ENCODE measurements around the gene FLNC. TPM values are rescaled to one million over a fixed set of nuclear protein-coding genes. Genes with fewer than 3 reads are reported as not detected.

Gene FLNC
- polyA plus RNA-seq, 3 donors from 2014 or later = not detected

DNA sequence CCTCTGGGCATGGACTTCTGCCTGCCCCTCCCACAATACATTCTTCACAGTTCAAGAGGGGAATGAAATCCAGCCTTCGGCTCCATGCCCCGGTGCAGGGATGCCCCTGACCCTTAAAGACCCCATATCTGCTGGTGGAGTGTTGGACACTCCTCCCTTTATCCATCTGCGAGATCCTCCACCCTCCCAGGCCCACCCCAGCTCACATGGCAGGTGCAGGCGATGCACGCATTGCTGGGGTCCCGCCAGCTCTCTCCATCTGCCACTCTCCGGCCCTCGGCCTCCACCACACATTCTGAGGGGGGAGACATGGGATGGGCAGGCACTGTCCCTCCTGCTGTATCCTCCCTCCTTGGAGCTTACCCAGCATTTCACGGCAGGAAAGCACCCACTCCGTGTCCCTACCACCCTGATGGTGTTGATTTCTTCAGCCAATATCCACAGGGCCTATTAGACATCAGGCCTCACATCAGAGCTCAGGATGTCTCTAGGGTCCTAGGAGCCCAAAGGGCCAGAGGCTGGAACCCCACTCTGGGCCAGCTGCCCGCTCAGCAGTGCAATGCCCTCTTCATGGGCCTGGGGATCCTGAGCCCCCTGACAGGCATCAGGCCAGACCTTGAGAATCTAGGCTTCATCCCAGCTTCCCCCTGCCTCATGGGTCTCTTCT is 50.7 kb downstream of the FLNC start:
- no peak for DNase-seq
- Mint-ChIP-seq H3K4me3 (no peak overlapping the region), H3K27me3 (ENCODE audit: low read depth in 3 of 3) (peaks cover 0 to 7% (median 2%) of the 10 kb centered on the region in 3 donors), H3K4me1 (no peaks in the 10 kb centered on the region), H3K9me3 (no peaks in the 10 kb centered on the region), H3K36me3 (no peaks in the 10 kb centered on the region), H3K27ac (peak overlapping the region in 1 of 6 donors; percentile 65)

DNA sequence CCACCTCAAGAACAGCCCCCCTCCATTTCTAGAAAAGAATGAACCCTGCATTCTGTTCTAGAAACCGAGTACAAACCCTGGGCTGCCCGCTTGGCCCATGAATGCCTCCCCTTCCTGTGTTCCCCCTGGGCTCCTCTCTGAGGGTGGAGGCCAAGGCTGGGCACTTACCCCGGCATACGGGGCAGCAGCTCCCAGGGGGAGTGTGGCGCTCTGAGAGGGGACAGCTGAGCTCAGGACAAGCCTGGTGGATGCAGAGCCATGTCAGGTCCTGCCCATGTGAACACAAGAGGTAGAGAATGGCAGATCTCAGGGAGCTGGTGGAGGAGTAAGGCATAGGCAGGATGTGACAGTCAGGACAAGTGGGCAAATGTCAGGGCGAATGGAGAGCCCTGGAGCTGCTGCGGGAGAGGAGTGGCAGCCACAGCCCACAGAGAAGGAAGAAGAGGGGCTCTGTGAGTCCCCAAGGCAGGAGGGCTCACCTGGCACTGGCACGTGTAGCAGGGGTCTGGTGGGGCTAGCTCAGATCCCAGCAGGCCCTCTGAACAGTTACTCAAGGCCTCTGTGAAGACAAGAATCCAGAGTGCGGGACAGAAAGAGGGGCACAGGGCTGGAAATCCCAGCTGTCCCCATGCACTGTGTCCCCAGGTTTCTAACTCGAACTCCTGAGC is 51.4 kb downstream of the FLNC start:
- no peaks in the 10 kb centered on the region for H3K9me3 Mint-ChIP-seq
- no peak overlapping the region for H3K4me3 Mint-ChIP-seq
- H3K27ac Mint-ChIP-seq = no peak overlapping the region
- no peaks in the 10 kb centered on the region for H3K36me3 Mint-ChIP-seq
- DNase-seq = no peak
- H3K27me3 Mint-ChIP-seq (ENCODE audit: low read depth in 3 of 3) = peaks cover 0 to 7% (median 2%) of the 10 kb centered on the region in 3 donors
- no peaks in the 10 kb centered on the region for H3K4me1 Mint-ChIP-seq

DNA sequence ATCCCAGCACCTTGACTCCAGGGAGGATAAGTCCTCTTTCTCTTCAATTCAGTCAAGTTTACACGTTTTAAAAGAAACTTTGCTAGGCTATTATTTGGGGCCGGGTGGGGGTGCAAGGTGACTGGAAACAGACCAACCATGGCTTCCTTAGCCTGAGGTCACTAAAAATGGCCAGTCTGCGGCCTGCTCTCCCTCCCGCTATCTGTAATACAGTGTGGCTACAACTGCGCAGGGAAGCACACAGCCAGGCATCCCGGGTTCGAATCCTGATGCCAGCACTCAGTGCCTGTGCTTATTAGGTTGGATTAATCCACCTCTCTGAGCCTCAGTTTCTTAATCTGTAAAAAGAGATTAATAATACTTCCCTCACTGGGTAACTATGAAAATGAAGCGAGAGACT is 51.9 kb downstream of the FLNC start:
- DNase-seq = no peak
- Mint-ChIP-seq H3K4me3 (no peak overlapping the region), H3K27me3 (ENCODE audit: low read depth in 3 of 3) (peaks cover 0 to 7% (median 2%) of the 10 kb centered on the region in 3 donors), H3K9me3 (no peaks in the 10 kb centered on the region), H3K4me1 (no peaks in the 10 kb centered on the region), H3K27ac (no peak overlapping the region), H3K36me3 (no peaks in the 10 kb centered on the region)

DNA sequence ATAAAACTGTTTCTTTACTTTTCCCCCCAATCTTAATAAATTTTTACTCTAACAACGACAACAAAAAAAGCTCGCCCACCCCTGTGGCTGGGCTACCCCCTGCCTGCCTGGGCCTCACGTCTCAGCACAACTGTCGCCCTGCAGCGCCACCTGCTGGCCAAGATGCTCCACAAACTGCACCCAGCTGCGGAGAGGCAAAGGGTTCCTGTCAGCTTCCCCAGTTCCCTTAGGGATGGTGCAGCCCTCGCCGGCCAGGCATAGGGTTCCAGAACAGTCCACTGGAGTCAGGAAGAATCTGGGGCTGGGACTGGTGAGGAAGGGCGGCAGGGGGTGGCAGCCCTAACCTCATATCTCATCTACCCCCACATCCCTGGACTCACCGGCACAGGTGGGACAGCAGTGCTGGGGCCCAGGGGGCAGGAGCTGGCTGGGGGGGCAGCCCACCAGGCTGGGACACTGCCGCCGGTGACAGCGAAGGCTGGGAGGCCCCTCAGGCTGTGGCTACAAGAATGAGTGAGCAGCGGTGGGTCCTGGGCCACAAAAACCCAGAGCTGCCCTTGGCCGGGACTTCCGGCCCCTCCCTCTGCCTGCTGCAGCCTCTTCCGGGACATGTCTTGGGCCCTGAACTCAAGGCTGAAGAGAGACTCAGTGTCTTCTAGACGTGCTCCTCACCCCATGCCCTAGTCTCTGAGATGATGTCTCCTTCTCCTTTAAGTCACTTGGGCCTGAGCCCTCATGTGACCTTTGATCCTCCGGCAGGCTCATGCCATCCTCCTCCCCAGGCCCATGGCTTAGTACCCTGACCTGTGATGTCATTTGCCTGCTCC is 53.6 kb downstream of the FLNC start:
- peak; percentile 72 to 80 (median 75) for DNase-seq
- Mint-ChIP-seq H3K36me3 (no peaks in the 10 kb centered on the region), H3K4me3 (peak overlapping the region in 1 of 5 donors; percentile 50), H3K27me3 (ENCODE audit: low read depth in 3 of 3) (peaks cover 0 to 5% (median 2%) of the 10 kb centered on the region in 3 donors), H3K4me1 (no peaks in the 10 kb centered on the region), H3K9me3 (no peaks in the 10 kb centered on the region), H3K27ac (peak overlapping the region in 1 of 6 donors; percentile 0)

DNA sequence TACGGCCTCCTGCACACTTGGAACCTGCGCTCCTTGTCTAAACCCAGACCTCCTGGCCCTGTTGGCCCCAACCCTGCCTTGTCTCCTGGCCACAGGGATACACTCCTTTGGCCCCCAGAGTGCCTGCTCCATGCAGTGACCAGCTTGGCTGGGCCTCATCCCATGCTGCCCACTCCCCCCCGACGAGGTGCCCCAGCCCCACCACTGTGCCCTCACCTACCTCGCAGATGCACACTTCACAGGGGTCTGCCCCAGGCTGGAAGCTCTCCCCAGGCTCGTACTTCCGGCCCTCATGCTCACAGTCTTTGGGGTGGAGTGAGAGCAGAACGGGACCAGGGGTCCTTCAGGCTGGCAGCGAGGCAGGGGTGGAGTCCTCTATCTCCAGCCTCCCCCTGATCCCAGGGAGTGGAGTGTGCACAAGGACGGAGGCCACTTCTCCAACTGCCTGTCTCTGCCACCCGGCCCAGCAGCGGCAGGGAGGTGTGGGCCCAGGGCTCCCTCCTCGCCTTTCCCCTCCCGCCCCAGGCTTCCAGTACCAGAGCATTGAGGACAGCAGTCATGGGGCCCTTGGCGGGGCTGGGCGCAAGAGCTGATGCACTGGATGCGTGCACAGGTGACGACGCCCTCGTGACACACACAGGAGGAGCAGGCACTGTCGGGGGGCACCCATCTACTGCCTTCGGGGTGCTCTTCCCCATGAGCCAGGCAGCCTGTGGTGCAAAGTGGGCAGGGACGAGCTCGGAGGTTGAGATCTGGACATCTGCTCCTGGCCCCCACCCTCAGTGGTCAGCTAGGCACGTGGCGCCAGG is 54.6 kb downstream of the FLNC start:
- DNase-seq = no peak
- no peaks in the 10 kb centered on the region for H3K9me3 Mint-ChIP-seq
- H3K27ac Mint-ChIP-seq = no peak overlapping the region
- peaks cover 0 to 4% of the 10 kb centered on the region in 2 donors for H3K4me1 Mint-ChIP-seq
- H3K27me3 Mint-ChIP-seq (ENCODE audit: low read depth in 3 of 3) = peaks cover 0 to 7% (median 2%) of the 10 kb centered on the region in 3 donors
- H3K36me3 Mint-ChIP-seq = no peaks in the 10 kb centered on the region
- H3K4me3 Mint-ChIP-seq = peak overlapping the region in 1 of 5 donors; percentile 50

DNA sequence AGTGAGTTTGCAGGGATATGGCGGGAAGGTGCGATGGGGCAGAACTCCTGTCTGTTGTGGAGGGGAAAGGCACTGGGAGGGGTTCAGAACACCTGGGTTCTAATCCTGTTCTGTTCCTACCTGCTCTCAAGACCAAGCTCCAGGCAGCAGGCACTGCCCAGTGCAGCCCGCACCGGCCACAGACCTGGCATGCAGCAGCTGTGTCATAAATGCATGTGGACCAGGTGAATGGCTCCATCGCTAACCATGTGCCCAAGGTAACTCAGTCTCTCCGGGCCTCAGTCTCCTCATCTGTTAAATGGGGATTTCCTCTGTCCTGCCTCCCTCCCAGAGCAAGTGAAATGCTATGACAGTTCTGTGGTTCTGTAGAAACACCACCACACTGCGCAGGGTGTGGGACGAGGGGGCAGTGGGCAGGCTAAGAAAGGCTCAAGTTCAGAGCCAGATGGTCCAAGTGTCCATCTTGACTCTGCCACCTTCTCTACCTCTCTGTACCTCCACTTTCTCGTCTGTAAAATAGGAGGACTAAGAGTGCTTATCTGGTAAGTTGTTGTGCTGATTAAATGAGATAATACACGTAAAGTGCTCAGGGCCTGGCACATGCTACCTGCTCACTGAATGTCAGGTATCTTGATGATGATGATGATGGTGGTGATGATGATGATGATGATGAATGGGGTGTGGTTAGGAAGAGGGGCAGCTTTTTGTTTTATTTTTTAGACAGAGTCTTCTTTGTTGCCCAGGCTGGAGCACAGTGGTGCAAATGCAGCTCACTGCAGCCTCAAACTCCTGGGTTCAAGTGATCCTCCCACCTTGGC is 55.4 kb downstream of the FLNC start:
- no peaks in the 10 kb centered on the region for H3K9me3 Mint-ChIP-seq
- H3K4me1 Mint-ChIP-seq = peaks cover 0 to 5% of the 10 kb centered on the region in 2 donors
- no peak for DNase-seq
- no peak overlapping the region for H3K27ac Mint-ChIP-seq
- H3K4me3 Mint-ChIP-seq = no peak overlapping the region
- no peaks in the 10 kb centered on the region for H3K36me3 Mint-ChIP-seq
- H3K27me3 Mint-ChIP-seq (ENCODE audit: low read depth in 3 of 3) = peaks cover 0 to 7% (median 2%) of the 10 kb centered on the region in 3 donors

DNA sequence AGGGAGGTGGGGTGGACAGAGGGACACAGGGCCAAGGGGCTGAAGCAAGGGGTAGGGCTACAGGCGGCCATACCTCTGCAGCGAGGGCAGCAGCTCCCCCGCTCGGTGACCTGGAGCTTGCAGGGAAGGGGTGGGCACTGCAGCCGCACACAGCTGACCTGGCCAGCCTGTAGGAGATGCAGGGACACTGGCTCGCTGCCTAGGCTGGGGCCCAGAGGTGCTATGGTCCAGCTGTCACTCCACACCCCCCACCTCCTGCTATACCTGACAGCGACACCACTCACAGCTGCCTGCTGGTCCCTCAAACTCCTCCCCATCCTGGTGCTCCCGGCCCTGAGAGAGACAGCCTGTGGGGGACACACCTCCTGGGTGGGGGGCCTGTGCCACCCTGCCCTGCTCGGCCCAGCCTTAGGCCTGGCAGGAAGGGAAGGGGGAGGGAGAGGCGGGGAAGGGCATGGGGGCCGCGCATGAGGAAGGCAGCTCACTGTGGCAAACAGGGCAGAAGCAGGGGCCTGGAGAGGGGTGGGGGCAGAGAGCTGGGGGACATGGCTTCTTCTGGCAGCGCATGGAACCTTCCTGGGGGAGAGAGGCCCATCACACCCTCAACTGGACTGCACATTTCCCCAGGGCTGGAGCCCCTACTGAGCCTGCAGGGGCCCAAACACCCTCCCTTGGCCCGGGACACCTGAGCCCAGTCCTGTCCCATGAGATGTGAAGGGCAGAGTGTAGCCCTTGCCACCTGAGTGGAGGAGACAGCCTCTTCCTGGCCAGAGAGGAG is 56.4 kb downstream of the FLNC start:
- no peak for DNase-seq
- no peaks in the 10 kb centered on the region for H3K36me3 Mint-ChIP-seq
- peaks cover 0 to 5% of the 10 kb centered on the region in 2 donors for H3K4me1 Mint-ChIP-seq
- H3K27ac Mint-ChIP-seq = peak overlapping the region in 1 of 6 donors; percentile 37
- no peak overlapping the region for H3K4me3 Mint-ChIP-seq
- peaks cover 0 to 4% (median 2%) of the 10 kb centered on the region in 3 donors for H3K27me3 Mint-ChIP-seq (ENCODE audit: low read depth in 3 of 3)
- H3K9me3 Mint-ChIP-seq = no peaks in the 10 kb centered on the region

DNA sequence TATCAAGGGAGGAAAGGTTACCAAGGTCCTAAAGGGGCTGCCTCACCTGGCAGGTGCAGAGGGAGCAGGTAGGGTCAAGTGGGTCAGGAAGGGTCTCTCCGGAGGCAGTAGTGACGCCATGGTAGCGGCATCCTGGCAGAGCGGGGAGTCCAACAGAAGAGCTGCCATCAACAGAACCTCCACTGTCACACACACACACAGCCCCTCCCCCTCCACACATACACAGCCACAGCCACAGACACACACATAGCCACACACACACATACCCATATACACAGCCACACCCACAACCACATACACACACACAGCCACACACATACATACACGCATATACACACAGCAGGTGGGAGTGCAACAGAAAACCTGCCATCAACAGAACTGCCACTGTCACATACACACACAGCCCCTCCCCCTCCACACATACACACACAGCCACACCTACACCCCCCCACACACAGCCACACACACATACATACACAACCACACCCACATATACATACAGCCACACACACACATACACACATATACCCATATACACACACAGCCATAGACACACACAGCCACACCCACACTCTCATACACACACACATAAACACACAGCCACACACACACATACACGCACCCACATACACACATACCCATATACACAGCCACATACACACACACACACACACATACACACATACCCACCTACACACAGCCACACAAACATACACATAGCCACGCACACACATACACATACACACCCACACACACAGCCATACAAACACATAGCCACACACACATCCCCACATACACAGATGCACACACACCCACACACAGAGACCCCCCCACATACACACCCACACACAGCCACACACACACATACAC is 57.2 kb downstream of the FLNC start:
- Mint-ChIP-seq H3K36me3 (no peaks in the 10 kb centered on the region), H3K27ac (peak overlapping the region in 1 of 6 donors; percentile 37), H3K4me3 (no peak overlapping the region), H3K27me3 (ENCODE audit: low read depth in 3 of 3) (peaks cover 0 to 4% (median 2%) of the 10 kb centered on the region in 3 donors), H3K9me3 (no peaks in the 10 kb centered on the region), H3K4me1 (peaks cover 1 to 5% of the 10 kb centered on the region in 2 donors)
- no peak for DNase-seq

DNA sequence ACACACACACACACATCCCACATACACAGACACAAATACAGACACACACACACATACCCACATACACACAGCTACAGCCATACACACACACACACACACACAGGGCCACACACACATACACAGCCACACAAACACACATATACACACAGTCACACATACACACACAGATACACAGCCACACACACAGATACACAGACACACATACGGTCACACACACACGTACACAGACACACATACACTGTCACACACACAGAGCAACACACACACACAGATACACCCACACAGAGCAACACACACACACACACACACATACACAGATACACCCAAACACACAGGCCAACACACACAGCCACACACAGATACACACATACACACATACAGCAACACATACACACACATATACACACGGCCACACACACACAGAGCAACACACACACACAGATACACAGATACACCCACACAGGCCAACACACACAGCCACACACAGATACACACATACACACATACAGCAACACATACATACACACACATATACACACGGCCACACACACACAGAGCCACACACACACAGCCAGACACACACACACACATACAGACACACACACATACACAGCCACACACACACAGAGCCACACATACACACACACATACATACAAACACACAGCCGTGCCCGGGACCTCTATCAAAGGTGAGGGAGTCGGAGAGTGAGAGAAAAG is 58.0 kb downstream of the FLNC start:
- no peak for DNase-seq
- H3K4me3 Mint-ChIP-seq = no peak overlapping the region
- H3K27ac Mint-ChIP-seq = no peak overlapping the region

DNA sequence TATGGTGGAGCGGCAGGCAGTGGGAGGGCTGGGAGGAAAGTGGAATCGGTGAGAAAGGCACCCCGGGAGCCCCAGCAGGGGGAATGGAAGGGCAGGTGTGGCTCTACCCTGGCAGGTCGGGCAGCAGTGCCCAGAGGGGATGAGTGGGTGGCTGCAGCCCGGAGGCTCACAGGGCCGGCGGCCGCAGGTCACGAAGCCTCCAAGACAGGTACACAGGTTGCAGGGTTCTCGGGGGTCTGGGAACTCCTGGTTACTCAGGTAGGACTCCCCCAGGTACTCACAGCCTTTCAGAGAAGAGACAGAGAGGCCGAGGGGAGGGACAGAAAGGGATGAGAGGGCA is 58.5 kb downstream of the FLNC start:
- Mint-ChIP-seq H3K4me3 (no peak overlapping the region), H3K36me3 (no peaks in the 10 kb centered on the region), H3K27me3 (ENCODE audit: low read depth in 3 of 3) (peaks cover 0 to 4% (median 2%) of the 10 kb centered on the region in 3 donors), H3K9me3 (no peaks in the 10 kb centered on the region), H3K4me1 (peaks cover 1 to 5% of the 10 kb centered on the region in 2 donors), H3K27ac (no peak overlapping the region)
- DNase-seq = no peak

More for the DNA sequence above, 58.0 kb downstream of the FLNC start:
- no peaks in the 10 kb centered on the region for H3K9me3 Mint-ChIP-seq
- H3K27me3 Mint-ChIP-seq (ENCODE audit: low read depth in 3 of 3) = peaks cover 0 to 4% (median 2%) of the 10 kb centered on the region in 3 donors
- H3K4me1 Mint-ChIP-seq = peaks cover 1 to 5% of the 10 kb centered on the region in 2 donors
- no peaks in the 10 kb centered on the region for H3K36me3 Mint-ChIP-seq

DNA sequence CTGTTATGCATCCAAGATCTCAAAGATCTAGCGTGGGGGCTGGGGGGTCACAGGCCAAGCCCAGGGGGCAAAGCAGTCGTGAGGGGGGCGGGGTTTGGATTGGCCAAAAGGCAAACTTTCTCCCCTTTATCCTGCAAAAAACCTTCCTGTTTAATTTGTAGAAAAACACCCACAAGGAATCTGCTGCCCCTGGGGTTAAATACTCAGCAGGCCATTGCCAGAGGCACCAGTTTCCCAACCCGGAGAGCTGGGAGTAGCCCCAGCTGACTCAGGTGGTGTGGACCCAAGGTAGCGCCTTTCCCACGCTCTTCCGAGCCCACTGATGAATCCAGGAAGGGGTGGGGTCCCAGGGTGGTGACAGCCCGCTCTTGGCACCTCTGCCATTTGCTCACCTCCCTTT is 58.9 kb downstream of the FLNC start:
- Mint-ChIP-seq H3K36me3 (no peaks in the 10 kb centered on the region), H3K27me3 (ENCODE audit: low read depth in 3 of 3) (peaks cover 0 to 4% (median 2%) of the 10 kb centered on the region in 3 donors), H3K4me1 (peaks cover 1 to 5% of the 10 kb centered on the region in 2 donors), H3K4me3 (no peak overlapping the region), H3K9me3 (no peaks in the 10 kb centered on the region), H3K27ac (no peak overlapping the region)
- DNase-seq = no peak
